ENCODE data around the gene CLEC12A.
"Not testable (repeated sequence)": the region's sequence is repeated elsewhere in the genome, so short reads cannot be mapped to it uniquely, and the experiment has no call there.

The CLEC12A gene

GRCh38 chr12:9973949-9974348 lies 2.7 kb downstream of the CLEC12A start:
- no peaks in the 10 kb centered on the region for H3K27me3 ChIP-seq (ENCODE audit: control insufficient read depth in 1 of 2, insufficient read depth in 2 of 2, low read length in 2 of 2)
- no peak overlapping the region for H3K9ac ChIP-seq (ENCODE audit: low read length)
- H3K4me3 ChIP-seq (ENCODE audit: low read depth in 1 of 2, low read length in 2 of 2): no peak overlapping the region
- no peak overlapping the region for H3K27ac ChIP-seq (ENCODE audit: low read depth, low read length)
- H3K4me1 ChIP-seq (ENCODE audit: insufficient read depth, low read length): no peaks in the 10 kb centered on the region
- no peaks in the 10 kb centered on the region for H3K9me3 ChIP-seq (ENCODE audit: low read length)
- no peaks in the 10 kb centered on the region for H3K36me3 ChIP-seq (ENCODE audit: insufficient read depth, low read length)

GRCh38 chr12:9974731-9975130 lies 3.5 kb downstream of the CLEC12A start:
- H3K27ac ChIP-seq (ENCODE audit: low read depth, low read length); H3K27me3 ChIP-seq (ENCODE audit: control insufficient read depth in 1 of 2, insufficient read depth in 2 of 2, low read length in 2 of 2); H3K9ac ChIP-seq (ENCODE audit: low read length); H3K36me3 ChIP-seq (ENCODE audit: insufficient read depth, low read length); H3K4me3 ChIP-seq (ENCODE audit: low read depth in 1 of 2, low read length in 2 of 2); H3K9me3 ChIP-seq (ENCODE audit: low read length); H3K4me1 ChIP-seq (ENCODE audit: insufficient read depth, low read length): not testable (repeated sequence)

DNA sequence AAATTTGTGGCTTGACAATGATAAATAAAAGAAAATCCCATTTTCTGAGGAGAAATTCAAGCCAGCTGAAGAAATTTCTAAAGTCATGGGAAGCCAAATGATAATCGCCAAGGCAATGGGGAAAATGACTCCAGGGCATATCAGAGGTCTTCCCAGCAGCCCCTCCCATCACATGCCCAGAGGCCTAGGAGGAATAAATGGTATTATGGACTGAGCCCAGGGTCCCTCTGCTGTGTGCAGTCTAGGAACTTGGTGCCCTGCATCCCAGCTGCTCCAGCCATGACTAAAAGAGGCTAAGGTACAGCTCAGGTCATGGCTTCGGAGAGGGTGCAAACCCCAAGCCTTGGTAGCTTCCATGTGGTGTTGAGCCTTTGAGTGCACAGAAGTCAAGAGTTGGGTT lies 4.4 kb downstream of the CLEC12A start:
- H3K4me1 ChIP-seq (ENCODE audit: insufficient read depth, low read length): no peaks in the 10 kb centered on the region
- H3K4me3 ChIP-seq (ENCODE audit: low read depth in 1 of 2, low read length in 2 of 2): no peak overlapping the region
- H3K9ac ChIP-seq (ENCODE audit: low read length): no peak overlapping the region
- H3K27ac ChIP-seq (ENCODE audit: low read depth, low read length): no peak overlapping the region
- H3K36me3 ChIP-seq (ENCODE audit: insufficient read depth, low read length): no peaks in the 10 kb centered on the region
- no peaks in the 10 kb centered on the region for H3K9me3 ChIP-seq (ENCODE audit: low read length)
- H3K27me3 ChIP-seq (ENCODE audit: control insufficient read depth in 1 of 2, insufficient read depth in 2 of 2, low read length in 2 of 2): no peaks in the 10 kb centered on the region

DNA sequence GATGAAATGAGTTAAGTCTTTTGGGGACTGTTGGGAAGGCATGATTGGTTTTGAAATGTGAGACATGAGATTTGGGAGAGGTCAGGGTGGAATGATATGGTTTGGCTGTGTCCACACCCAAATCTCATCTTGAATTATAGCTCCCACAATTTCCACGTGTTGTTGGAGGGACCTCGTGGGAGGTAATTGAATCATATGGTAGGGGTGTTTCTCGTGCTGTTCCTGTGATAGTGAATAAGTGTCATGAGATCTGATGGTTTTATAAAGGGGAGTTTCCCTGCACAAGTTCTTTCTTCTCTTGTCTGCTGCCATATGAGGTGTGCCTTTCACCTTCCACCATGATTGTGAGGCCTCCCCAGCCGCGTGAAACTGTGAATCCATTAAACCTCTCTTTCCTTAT lies 5.4 kb downstream of the CLEC12A start:
- not testable (repeated sequence) for H3K9ac ChIP-seq (ENCODE audit: low read length); H3K27ac ChIP-seq (ENCODE audit: low read depth, low read length); H3K4me3 ChIP-seq (ENCODE audit: low read depth in 1 of 2, low read length in 2 of 2); H3K27me3 ChIP-seq (ENCODE audit: control insufficient read depth in 1 of 2, insufficient read depth in 2 of 2, low read length in 2 of 2); H3K36me3 ChIP-seq (ENCODE audit: insufficient read depth, low read length); H3K9me3 ChIP-seq (ENCODE audit: low read length); H3K4me1 ChIP-seq (ENCODE audit: insufficient read depth, low read length)

DNA sequence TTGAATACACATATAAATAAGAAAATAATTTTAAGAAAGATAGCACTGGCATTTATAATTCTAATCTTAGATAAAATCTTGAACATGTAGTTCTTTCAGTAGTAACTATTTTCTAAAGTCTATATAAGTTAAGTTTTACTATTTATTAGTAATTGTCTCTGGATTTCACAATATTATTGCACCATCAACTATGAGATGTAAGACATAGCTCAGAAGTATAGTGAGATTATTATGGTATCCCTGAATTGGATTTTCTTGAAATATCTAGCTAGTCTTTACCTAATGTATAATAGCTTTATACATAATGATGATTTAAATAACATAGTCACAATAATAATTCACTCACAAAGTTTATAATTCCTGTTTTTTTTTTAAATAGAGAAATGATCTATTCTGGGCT lies 6.7 kb downstream of the CLEC12A start:
- no peak overlapping the region for H3K27ac ChIP-seq (ENCODE audit: low read depth, low read length)

GRCh38 chr12:9980126-9980525 lies 8.9 kb downstream of the CLEC12A start:
- Histone ChIP-seq H3K4me1 (ENCODE audit: insufficient read depth, low read length) (no peaks in the 10 kb centered on the region), H3K4me3 (ENCODE audit: low read depth in 1 of 2, low read length in 2 of 2) (no peak overlapping the region), H3K9me3 (ENCODE audit: low read length) (no peaks in the 10 kb centered on the region), H3K27me3 (ENCODE audit: control insufficient read depth in 1 of 2, insufficient read depth in 2 of 2, low read length in 2 of 2) (no peaks in the 10 kb centered on the region), H3K27ac (ENCODE audit: low read depth, low read length) (no peak overlapping the region), H3K36me3 (ENCODE audit: insufficient read depth, low read length) (no peaks in the 10 kb centered on the region), H3K9ac (ENCODE audit: low read length) (no peak overlapping the region)

More for the DNA sequence above, 6.7 kb downstream of the CLEC12A start:
- no peaks in the 10 kb centered on the region for H3K9me3 ChIP-seq (ENCODE audit: low read length)
- no peaks in the 10 kb centered on the region for H3K4me1 ChIP-seq (ENCODE audit: insufficient read depth, low read length)
- no peaks in the 10 kb centered on the region for H3K27me3 ChIP-seq (ENCODE audit: control insufficient read depth in 1 of 2, insufficient read depth in 2 of 2, low read length in 2 of 2)
- H3K4me3 ChIP-seq (ENCODE audit: low read depth in 1 of 2, low read length in 2 of 2): no peak overlapping the region
- no peak overlapping the region for H3K9ac ChIP-seq (ENCODE audit: low read length)
- no peaks in the 10 kb centered on the region for H3K36me3 ChIP-seq (ENCODE audit: insufficient read depth, low read length)

DNA sequence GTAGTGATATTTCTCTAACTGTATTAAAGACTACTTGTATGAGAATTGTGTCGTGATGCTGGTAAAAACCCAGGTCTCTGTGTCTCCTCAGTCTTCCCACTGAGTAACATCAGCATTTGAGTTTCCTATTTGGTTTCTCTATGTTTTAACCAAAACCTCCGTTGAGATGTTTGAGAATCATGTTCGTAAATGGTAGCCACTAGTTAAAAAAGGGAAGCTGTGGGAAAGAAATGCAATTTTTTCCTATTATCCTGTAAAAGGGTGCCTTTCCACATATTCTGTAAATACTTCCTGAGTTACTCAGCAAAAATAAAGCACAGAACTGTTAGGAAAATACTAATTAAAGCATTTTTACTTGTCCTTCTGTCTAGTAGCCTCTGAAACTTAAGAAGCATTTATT lies 20.7 kb downstream of the CLEC12A start:
- Histone ChIP-seq H3K4me1 (ENCODE audit: insufficient read depth, low read length) (no peaks in the 10 kb centered on the region), H3K36me3 (ENCODE audit: insufficient read depth, low read length) (no peaks in the 10 kb centered on the region), H3K27me3 (ENCODE audit: control insufficient read depth in 1 of 2, insufficient read depth in 2 of 2, low read length in 2 of 2) (no peaks in the 10 kb centered on the region), H3K4me3 (ENCODE audit: low read depth in 1 of 2, low read length in 2 of 2) (no peak overlapping the region), H3K27ac (ENCODE audit: low read depth, low read length) (no peak overlapping the region), H3K9me3 (ENCODE audit: low read length) (no peaks in the 10 kb centered on the region), H3K9ac (ENCODE audit: low read length) (no peak overlapping the region)

- Histone ChIP-seq H3K4me3 (ENCODE audit: low read depth in 1 of 2, low read length in 2 of 2) (no peak overlapping the region), H3K27me3 (ENCODE audit: control insufficient read depth in 1 of 2, insufficient read depth in 2 of 2, low read length in 2 of 2) (no peaks in the 10 kb centered on the region), H3K36me3 (ENCODE audit: insufficient read depth, low read length) (no peaks in the 10 kb centered on the region), H3K9ac (ENCODE audit: low read length) (no peak overlapping the region), H3K4me1 (ENCODE audit: insufficient read depth, low read length) (no peaks in the 10 kb centered on the region), H3K9me3 (ENCODE audit: low read length) (no peaks in the 10 kb centered on the region), H3K27ac (ENCODE audit: low read depth, low read length) (no peak overlapping the region)
These were observed 21.1 kb downstream of the CLEC12A start for GRCh38 chr12:9992296-9992695.

- Histone ChIP-seq H3K36me3 (ENCODE audit: insufficient read depth, low read length) (no peaks in the 10 kb centered on the region), H3K9me3 (ENCODE audit: low read length) (no peaks in the 10 kb centered on the region), H3K27me3 (ENCODE audit: control insufficient read depth in 1 of 2, insufficient read depth in 2 of 2, low read length in 2 of 2) (no peaks in the 10 kb centered on the region), H3K27ac (ENCODE audit: low read depth, low read length) (no peak within 1 kb of the TSS), H3K9ac (ENCODE audit: low read length) (no peak within 1 kb of the TSS), H3K4me3 (ENCODE audit: low read depth in 1 of 2, low read length in 2 of 2) (no peak within 1 kb of the TSS), H3K4me1 (ENCODE audit: insufficient read depth, low read length) (no peaks in the 10 kb centered on the region)
These were observed 27.8 kb downstream of the CLEC12A start, which contains the start of gene CLEC1B for GRCh38 chr12:9999016-9999415. TSS of gene CLEC1B (minus strand) at chr12:9999121. CDS start at chr12:9999100, 21 bp downstream.

DNA sequence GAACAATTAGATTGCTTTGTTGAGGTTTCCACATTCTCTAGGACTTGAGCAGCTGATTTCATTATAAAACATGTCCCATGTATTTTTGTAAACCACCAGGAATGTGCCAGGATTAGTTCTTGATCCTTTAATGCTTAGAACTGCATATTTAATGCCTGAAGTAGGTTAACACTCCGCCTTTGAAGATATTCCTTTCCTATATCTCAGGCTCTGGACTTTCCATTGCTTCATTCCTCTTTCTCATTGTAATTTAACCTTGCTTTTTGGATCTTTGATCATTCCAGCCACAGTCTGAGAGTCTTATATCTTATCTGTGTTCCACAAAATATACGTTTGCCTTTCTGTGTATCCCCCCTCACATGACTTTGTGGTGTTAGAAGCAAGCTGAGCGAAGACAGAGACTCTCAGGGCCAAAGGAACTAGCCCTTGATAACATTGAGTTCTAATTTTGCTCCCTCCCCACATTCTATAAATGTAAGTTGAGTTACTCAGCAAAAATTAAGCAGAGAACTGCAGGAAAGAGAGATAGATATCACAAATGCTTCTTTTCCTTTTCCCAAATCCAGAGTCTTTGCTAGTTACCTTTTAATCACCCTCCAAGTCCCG lies 30.1 kb downstream of the CLEC12A start:
- Histone ChIP-seq H3K4me1 (ENCODE audit: insufficient read depth, low read length) (no peaks in the 10 kb centered on the region), H3K9ac (ENCODE audit: low read length) (no peak overlapping the region), H3K9me3 (ENCODE audit: low read length) (no peaks in the 10 kb centered on the region), H3K27me3 (ENCODE audit: control insufficient read depth in 1 of 2, insufficient read depth in 2 of 2, low read length in 2 of 2) (no peaks in the 10 kb centered on the region), H3K27ac (ENCODE audit: low read depth, low read length) (no peak overlapping the region), H3K4me3 (ENCODE audit: low read depth in 1 of 2, low read length in 2 of 2) (no peak overlapping the region), H3K36me3 (ENCODE audit: insufficient read depth, low read length) (no peaks in the 10 kb centered on the region)

GRCh38 chr12:10012630-10013330 lies 41.6 kb downstream of the CLEC12A start:
- Histone ChIP-seq H3K27me3 (ENCODE audit: control insufficient read depth in 1 of 2, insufficient read depth in 2 of 2, low read length in 2 of 2) (no peaks in the 10 kb centered on the region), H3K4me3 (ENCODE audit: low read depth in 1 of 2, low read length in 2 of 2) (no peak overlapping the region), H3K4me1 (ENCODE audit: insufficient read depth, low read length) (no peaks in the 10 kb centered on the region), H3K36me3 (ENCODE audit: insufficient read depth, low read length) (no peaks in the 10 kb centered on the region), H3K27ac (ENCODE audit: low read depth, low read length) (no peak overlapping the region), H3K9ac (ENCODE audit: low read length) (no peak overlapping the region), H3K9me3 (ENCODE audit: low read length) (no peaks in the 10 kb centered on the region)

DNA sequence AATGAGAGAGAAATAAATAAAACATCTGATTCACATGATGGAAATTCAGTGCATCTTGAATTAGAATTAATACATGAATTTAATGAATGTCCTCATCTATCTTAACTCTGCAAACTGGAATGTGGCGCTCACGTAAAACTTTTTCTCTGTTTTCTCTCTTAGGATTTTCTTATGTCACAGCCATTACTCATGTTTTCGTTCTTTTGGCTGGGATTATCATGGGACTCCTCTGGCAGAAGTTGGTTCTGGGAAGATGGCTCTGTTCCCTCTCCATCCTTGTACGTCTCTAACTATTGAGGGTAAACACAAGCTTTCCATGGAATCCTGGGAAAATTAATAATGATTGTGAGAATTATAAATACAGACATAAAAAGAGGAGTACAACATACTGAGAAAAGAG lies 44.2 kb downstream of the CLEC12A start:
- Histone ChIP-seq H3K4me3 (ENCODE audit: low read depth in 1 of 2, low read length in 2 of 2) (no peak overlapping the region), H3K27ac (ENCODE audit: low read depth, low read length) (no peak overlapping the region), H3K27me3 (ENCODE audit: control insufficient read depth in 1 of 2, insufficient read depth in 2 of 2, low read length in 2 of 2) (no peaks in the 10 kb centered on the region), H3K9ac (ENCODE audit: low read length) (no peak overlapping the region), H3K4me1 (ENCODE audit: insufficient read depth, low read length) (no peaks in the 10 kb centered on the region), H3K36me3 (ENCODE audit: insufficient read depth, low read length) (no peaks in the 10 kb centered on the region), H3K9me3 (ENCODE audit: low read length) (no peaks in the 10 kb centered on the region)

Data from muscle layer of colon (tissue), 2 donors.